Measurements from ENCODE around the gene MLH1. TPM values are rescaled to one million over a fixed set of nuclear protein-coding genes. Genes with fewer than 3 reads are reported as not detected.

The MLH1 gene
- total RNA-seq, 1 donor from 2014 or later, result 42.9 TPM

DNA sequence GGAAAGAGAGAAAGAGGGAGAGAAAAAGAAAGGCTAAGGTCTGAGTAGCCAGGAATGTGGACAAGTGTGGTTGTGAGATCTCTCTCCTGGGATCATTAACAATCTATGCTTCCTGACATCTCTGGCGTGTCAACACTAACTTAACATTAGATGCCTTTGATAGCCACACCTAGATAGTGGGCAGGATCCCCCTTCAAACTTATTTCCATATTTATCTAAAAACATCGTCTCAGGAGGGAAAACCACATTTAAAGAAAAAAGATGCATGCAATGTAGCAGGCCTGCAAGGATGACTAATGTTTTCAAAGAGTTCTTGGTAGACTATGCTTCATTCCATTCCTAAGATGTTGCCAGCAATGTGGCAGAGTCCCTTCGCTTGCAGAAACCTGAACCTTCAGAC is 80.9 kb downstream of the MLH1 start:
- no peak for DNase-seq (ENCODE audit: low spot score)
- Mint-ChIP-seq H3K4me3 (ENCODE audit: unreplicated experiment) (no peak overlapping the region), H3K36me3 (ENCODE audit: low read depth, unreplicated experiment) (peaks cover 17% of the 10 kb centered on the region), H3K27ac (ENCODE audit: unreplicated experiment) (no peak overlapping the region), H3K27me3 (ENCODE audit: unreplicated experiment) (no peaks in the 10 kb centered on the region), H3K4me1 (ENCODE audit: unreplicated experiment) (no peaks in the 10 kb centered on the region), H3K9me3 (ENCODE audit: unreplicated experiment) (no peaks in the 10 kb centered on the region)
- TF ChIP-seq, protein P1, sequence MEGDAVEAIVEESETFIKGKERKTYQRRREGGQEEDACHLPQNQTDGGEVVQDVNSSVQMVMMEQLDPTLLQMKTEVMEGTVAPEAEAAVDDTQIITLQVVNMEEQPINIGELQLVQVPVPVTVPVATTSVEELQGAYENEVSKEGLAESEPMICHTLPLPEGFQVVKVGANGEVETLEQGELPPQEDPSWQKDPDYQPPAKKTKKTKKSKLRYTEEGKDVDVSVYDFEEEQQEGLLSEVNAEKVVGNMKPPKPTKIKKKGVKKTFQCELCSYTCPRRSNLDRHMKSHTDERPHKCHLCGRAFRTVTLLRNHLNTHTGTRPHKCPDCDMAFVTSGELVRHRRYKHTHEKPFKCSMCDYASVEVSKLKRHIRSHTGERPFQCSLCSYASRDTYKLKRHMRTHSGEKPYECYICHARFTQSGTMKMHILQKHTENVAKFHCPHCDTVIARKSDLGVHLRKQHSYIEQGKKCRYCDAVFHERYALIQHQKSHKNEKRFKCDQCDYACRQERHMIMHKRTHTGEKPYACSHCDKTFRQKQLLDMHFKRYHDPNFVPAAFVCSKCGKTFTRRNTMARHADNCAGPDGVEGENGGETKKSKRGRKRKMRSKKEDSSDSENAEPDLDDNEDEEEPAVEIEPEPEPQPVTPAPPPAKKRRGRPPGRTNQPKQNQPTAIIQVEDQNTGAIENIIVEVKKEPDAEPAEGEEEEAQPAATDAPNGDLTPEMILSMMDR (IDR thresholded peaks at IDR 0.05; ENCODE audit: unreplicated experiment), result no peak

DNA sequence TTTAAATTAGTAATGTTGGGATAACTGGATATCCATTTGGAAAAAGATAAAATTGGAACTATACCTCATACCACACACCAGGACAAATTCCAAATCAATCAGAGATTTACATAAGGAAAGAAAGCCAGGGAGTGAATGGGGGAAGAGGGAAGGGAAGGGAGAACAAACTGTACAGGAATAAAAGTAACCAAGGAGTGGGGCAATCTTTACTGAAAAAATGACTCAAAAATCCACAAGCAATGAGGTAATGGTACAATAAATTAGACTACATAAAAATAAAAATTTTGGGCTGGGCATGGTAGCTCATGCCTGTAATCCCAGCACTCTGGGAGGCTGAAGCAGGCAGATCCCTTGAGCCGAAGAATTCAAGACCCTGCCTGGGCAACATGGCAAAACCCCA is 82.6 kb downstream of the MLH1 start:
- H3K36me3 Mint-ChIP-seq (ENCODE audit: low read depth, unreplicated experiment), result peaks cover 10% of the 10 kb centered on the region
- no peak for DNase-seq (ENCODE audit: low spot score)
- no peak overlapping the region for H3K27ac Mint-ChIP-seq (ENCODE audit: unreplicated experiment)
- no peak overlapping the region for H3K4me3 Mint-ChIP-seq (ENCODE audit: unreplicated experiment)
- no peaks in the 10 kb centered on the region for H3K9me3 Mint-ChIP-seq (ENCODE audit: unreplicated experiment)
- H3K27me3 Mint-ChIP-seq (ENCODE audit: unreplicated experiment), result no peaks in the 10 kb centered on the region
- no peaks in the 10 kb centered on the region for H3K4me1 Mint-ChIP-seq (ENCODE audit: unreplicated experiment)
- TF ChIP-seq, protein P1 (IDR thresholded peaks at IDR 0.05; ENCODE audit: unreplicated experiment), result no peak

DNA sequence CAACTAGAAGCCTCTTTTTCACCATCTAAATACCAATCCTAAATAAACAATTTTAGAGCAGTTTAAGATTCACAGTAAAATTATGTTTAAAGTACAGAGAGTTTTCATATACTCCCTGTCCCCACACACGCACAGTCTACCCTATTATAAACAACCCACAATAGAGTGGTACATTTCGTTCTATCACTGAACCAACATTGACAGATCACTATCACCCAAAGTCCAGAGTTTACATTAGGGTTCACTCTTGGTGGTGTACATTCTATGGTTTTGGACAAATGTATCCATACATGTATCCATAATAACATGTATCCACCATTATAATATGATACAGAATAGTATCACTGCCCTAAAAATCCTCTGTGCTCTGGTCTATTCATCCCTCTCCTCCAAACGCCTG is 89.0 kb downstream of the MLH1 start:
- no peak overlapping the region for H3K27ac Mint-ChIP-seq (ENCODE audit: unreplicated experiment)

GRCh38 chr3:37086918-37087317 is 93.6 kb downstream of the MLH1 start:
- TF ChIP-seq, protein P1 (IDR thresholded peaks at IDR 0.05; ENCODE audit: unreplicated experiment), result no peak
- peaks cover 2% of the 10 kb centered on the region for H3K27me3 Mint-ChIP-seq (ENCODE audit: unreplicated experiment)
- no peaks in the 10 kb centered on the region for H3K36me3 Mint-ChIP-seq (ENCODE audit: low read depth, unreplicated experiment)
- no peaks in the 10 kb centered on the region for H3K4me1 Mint-ChIP-seq (ENCODE audit: unreplicated experiment)
- H3K9me3 Mint-ChIP-seq (ENCODE audit: unreplicated experiment), result no peaks in the 10 kb centered on the region
- H3K27ac Mint-ChIP-seq (ENCODE audit: unreplicated experiment), result no peak overlapping the region
- no peak for DNase-seq (ENCODE audit: low spot score)
- H3K4me3 Mint-ChIP-seq (ENCODE audit: unreplicated experiment), result no peak overlapping the region

More for the DNA sequence above, 89.0 kb downstream of the MLH1 start:
- DNase-seq (ENCODE audit: low spot score), result no peak
- H3K4me1 Mint-ChIP-seq (ENCODE audit: unreplicated experiment), result no peaks in the 10 kb centered on the region
- H3K27me3 Mint-ChIP-seq (ENCODE audit: unreplicated experiment), result no peaks in the 10 kb centered on the region
- H3K9me3 Mint-ChIP-seq (ENCODE audit: unreplicated experiment), result no peaks in the 10 kb centered on the region
- H3K4me3 Mint-ChIP-seq (ENCODE audit: unreplicated experiment), result no peak overlapping the region
- TF ChIP-seq, protein P1 (IDR thresholded peaks at IDR 0.05; ENCODE audit: unreplicated experiment), result no peak
- no peaks in the 10 kb centered on the region for H3K36me3 Mint-ChIP-seq (ENCODE audit: low read depth, unreplicated experiment)

- Mint-ChIP-seq H3K27me3 (ENCODE audit: unreplicated experiment) (peaks cover 2% of the 10 kb centered on the region), H3K4me3 (ENCODE audit: unreplicated experiment) (no peak overlapping the region), H3K27ac (ENCODE audit: unreplicated experiment) (no peak overlapping the region), H3K36me3 (ENCODE audit: low read depth, unreplicated experiment) (no peaks in the 10 kb centered on the region), H3K4me1 (ENCODE audit: unreplicated experiment) (no peaks in the 10 kb centered on the region), H3K9me3 (ENCODE audit: unreplicated experiment) (no peaks in the 10 kb centered on the region)
- no peak for DNase-seq (ENCODE audit: low spot score)
- TF ChIP-seq, protein P1 (IDR thresholded peaks at IDR 0.05; ENCODE audit: unreplicated experiment), result no peak
Observed at GRCh38 chr3:37087870-37088269, 94.6 kb downstream of the MLH1 start.
